Keratinocyte (primary cell): Measurements from ENCODE around the gene MON1A. TPM values are rescaled to one million over a fixed set of nuclear protein-coding genes. Genes with fewer than 3 reads are reported as not detected.

Source experiments
- DNase-seq: peaks from one replicate; pipeline ENCODE4 v3.0.0-alpha.2; 2011; ENCODE audit warnings: low read depth, missing footprints, low spot score
- FAIRE-seq: peaks from 2 replicates; lab custom pipeline; 2011; peaks lifted over from hg19 to GRCh38; lab: Jason Lieb, UNC
- H2AFZ ChIP-seq: 2 replicates; pipeline ENCODE4 v1.6.0; 2012; ENCODE audit warnings: low read length, control low read depth, inconsistent platforms; ENCODE audit not compliant: control insufficient read depth
- H3K27ac ChIP-seq: 2 replicates; pipeline ENCODE4 v1.5.1; 2011; ENCODE audit warnings: low read length; ENCODE audit not compliant: control insufficient read depth, insufficient read depth
- H3K27me3 ChIP-seq: 3 replicates; pipeline ENCODE4 v1.6.0; 2011; ENCODE audit warnings: low read length; ENCODE audit not compliant: control insufficient read depth, insufficient read depth; ENCODE audit errors: extremely low read depth
- H3K36me3 ChIP-seq, 2 experiments: 2 replicates in 1 of 2; 3 replicates in 1 of 2; pipeline ENCODE4 v1.5.1; 2011; ENCODE audit warnings: low read length in 2 of 2, mild to moderate bottlenecking in 1 of 2; ENCODE audit not compliant: control insufficient read depth in 2 of 2, insufficient read depth in 2 of 2; ENCODE audit errors: extremely low read depth in 1 of 2
- H3K4me1 ChIP-seq: 3 replicates; pipeline ENCODE4 v1.5.1; 2011; ENCODE audit warnings: low read length; ENCODE audit not compliant: control insufficient read depth, insufficient read depth; ENCODE audit errors: extremely low read depth
- H3K4me2 ChIP-seq: 3 replicates; pipeline ENCODE4 v1.6.0; 2011; ENCODE audit warnings: low read depth, low read length; ENCODE audit not compliant: control insufficient read depth, insufficient read depth; ENCODE audit errors: extremely low read depth
- H3K4me3 ChIP-seq, 3 experiments: fragments of 200-600 bp in 1 of 3; sonication (generic) in 1 of 3; 2 replicates in 2 of 3; 3 replicates in 1 of 3; pipeline ENCODE4 v1.5.1; 2011 to 2016; ENCODE audit warnings: low read length in 3 of 3, mild to moderate bottlenecking in 3 of 3, control low read depth in 2 of 3, inconsistent platforms in 1 of 3, low read depth in 1 of 3, mixed read lengths in 1 of 3, mixed run types in 1 of 3, moderate library complexity in 1 of 3; ENCODE audit not compliant: control insufficient read depth in 2 of 3, insufficient read depth in 2 of 3; ENCODE audit errors: extremely low read depth in 1 of 3
- H3K79me2 ChIP-seq: 2 replicates; pipeline ENCODE4 v1.6.0; 2012; ENCODE audit warnings: low read length; ENCODE audit not compliant: control insufficient read depth, insufficient read depth
- H3K9ac ChIP-seq: 3 replicates; pipeline ENCODE4 v1.6.0; 2011; ENCODE audit warnings: low read length; ENCODE audit not compliant: control insufficient read depth, insufficient read depth; ENCODE audit errors: extremely low read depth
- H3K9me1 ChIP-seq: 3 replicates; pipeline ENCODE4 v1.6.0; 2011; ENCODE audit warnings: low read length; ENCODE audit not compliant: control insufficient read depth, insufficient read depth; ENCODE audit errors: extremely low read depth
- H3K9me3 ChIP-seq: 2 replicates; pipeline ENCODE4 v1.5.1; 2012; ENCODE audit warnings: low read depth, low read length; ENCODE audit not compliant: control insufficient read depth
- H4K20me1 ChIP-seq: 3 replicates; pipeline ENCODE4 v1.6.0; 2011; ENCODE audit warnings: low read length; ENCODE audit not compliant: control insufficient read depth, insufficient read depth; ENCODE audit errors: extremely low read depth
- EZH2 ChIP-seq: IDR thresholded peaks from one replicate; pipeline ENCODE4 v1.6.1; 2012; ENCODE audit warnings: inconsistent platforms, mild to moderate bottlenecking, low read length, moderate library complexity
- dilution Hi-C: fragments of 300-500 bp; cut with MboI; formaldehyde crosslinking; loops from one replicate; pipeline ENCODE4 v1.7.0; 2020; ENCODE audit warnings: low sequenced_read_pairs; ENCODE audit not compliant: extremely low pct_ligation_motif_present
- polyA plus RNA-seq, 5 experiments: library from polyadenylated mRNA; depleted of rRNA in 3 of 5; stranded (reverse) in 3 of 5; stranded (forward) in 1 of 5; unstranded in 1 of 5; fragments of >200 nt; gene quantifications; 1 replicate in 1 of 5; 2 replicates in 3 of 5; 3 replicates in 1 of 5; pipeline versions ENCODE4 v1.2.1 to v1.2.3, GENCODE V29; 2011 to 2012; ENCODE audit warnings: missing spikeins in 2 of 5, low read depth in 1 of 5, low replicate concordance in 1 of 5
- TF ChIP-seq, protein P1 (sequence below), 3 experiments: IDR thresholded peaks in 1 of 3; conservative IDR thresholded peaks in 1 of 3; optimal IDR thresholded peaks in 1 of 3; 2 replicates in 2 of 3; 3 replicates in 1 of 3; pipeline versions ENCODE3 to v1.5.1; 2011; ENCODE audit warnings: low read length in 3 of 3, mild to moderate bottlenecking in 3 of 3, moderate library complexity in 2 of 3, control low read depth in 1 of 3, inconsistent platforms in 1 of 3; ENCODE audit not compliant: insufficient read depth in 2 of 3; ENCODE audit errors: extremely low read depth in 1 of 3

The MON1A gene
- polyA plus RNA-seq, 1 donor (not counting 4 experiments of a cell fraction or from before 2014, with no cell fraction given) = 10.7 TPM

DNA sequence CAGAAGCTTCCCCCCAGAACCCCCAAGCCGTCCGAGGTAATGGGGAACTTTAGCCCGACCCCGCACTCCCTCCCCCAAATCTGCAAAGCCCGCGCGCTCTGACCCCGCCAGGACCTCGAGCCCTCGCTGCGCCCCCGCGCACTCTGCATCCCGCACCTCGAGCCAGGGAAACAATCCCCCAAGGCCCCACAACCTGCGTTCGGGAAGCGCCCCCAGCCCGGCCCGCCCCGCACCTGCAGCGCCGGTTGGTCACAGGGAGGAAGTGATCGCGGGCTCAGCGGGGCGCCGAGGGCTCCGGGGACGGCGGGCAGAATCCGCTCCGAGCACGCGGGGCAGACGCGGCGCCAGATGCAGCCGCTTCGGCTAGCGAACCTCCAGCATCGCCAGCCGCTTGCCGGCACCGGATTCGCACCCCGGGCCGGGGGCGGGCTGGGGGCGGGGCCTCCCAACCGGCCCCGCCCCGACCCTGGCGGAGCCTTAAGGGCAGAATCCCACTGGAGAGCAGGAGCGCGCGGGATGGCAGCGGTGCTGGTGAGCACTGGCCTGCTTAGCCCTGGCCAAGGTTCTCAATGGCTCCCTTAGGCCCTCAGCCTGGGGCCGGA lies 60.0 kb downstream of the MON1A start, which contains the start of gene CAMKV:
CAMKV (minus strand) TSS at position 382 of the 602 bp plus-strand sequence. CDS start 7,518 bp downstream, outside the sequence.
- Histone ChIP-seq H3K9me3 (no peaks in the 10 kb centered on the region), H3K4me3 (no peak within 1 kb of the TSS), H2AFZ (no peak within 1 kb of the TSS), H3K4me2 (peak within 1 kb of the TSS; percentile 18), H3K27me3 (peaks cover 67% of the 10 kb centered on the region), H3K9me1 (no peaks in the 10 kb centered on the region), H3K79me2 (no peaks in the 10 kb centered on the region), H3K27ac (no peak within 1 kb of the TSS), H3K4me1 (no peaks in the 10 kb centered on the region), H3K36me3 (no peaks in the 10 kb centered on the region), H4K20me1 (peaks cover 4% of the 10 kb centered on the region), H3K9ac (no peak within 1 kb of the TSS)
- TF ChIP-seq, protein P1, sequence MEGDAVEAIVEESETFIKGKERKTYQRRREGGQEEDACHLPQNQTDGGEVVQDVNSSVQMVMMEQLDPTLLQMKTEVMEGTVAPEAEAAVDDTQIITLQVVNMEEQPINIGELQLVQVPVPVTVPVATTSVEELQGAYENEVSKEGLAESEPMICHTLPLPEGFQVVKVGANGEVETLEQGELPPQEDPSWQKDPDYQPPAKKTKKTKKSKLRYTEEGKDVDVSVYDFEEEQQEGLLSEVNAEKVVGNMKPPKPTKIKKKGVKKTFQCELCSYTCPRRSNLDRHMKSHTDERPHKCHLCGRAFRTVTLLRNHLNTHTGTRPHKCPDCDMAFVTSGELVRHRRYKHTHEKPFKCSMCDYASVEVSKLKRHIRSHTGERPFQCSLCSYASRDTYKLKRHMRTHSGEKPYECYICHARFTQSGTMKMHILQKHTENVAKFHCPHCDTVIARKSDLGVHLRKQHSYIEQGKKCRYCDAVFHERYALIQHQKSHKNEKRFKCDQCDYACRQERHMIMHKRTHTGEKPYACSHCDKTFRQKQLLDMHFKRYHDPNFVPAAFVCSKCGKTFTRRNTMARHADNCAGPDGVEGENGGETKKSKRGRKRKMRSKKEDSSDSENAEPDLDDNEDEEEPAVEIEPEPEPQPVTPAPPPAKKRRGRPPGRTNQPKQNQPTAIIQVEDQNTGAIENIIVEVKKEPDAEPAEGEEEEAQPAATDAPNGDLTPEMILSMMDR (optimal IDR thresholded peaks at IDR 0.05 in 1 of 3, IDR thresholded peaks at IDR 0.05 in 1 of 3, conservative IDR thresholded peaks at IDR 0.05 in 1 of 3; ENCODE audit: extremely low read depth in 1 of 3, insufficient read depth in 2 of 3, low read length in 3 of 3) = no peak
- peak; percentile 30 for TF ChIP-seq EZH2
- no peak for DNase-seq
- dilution Hi-C loops = loop anchor here (25.0 kb wide), 2 partner anchors 93 to 132 kb away; no protein-coding TSS in a partner anchor
- FAIRE-seq = no peak

DNA sequence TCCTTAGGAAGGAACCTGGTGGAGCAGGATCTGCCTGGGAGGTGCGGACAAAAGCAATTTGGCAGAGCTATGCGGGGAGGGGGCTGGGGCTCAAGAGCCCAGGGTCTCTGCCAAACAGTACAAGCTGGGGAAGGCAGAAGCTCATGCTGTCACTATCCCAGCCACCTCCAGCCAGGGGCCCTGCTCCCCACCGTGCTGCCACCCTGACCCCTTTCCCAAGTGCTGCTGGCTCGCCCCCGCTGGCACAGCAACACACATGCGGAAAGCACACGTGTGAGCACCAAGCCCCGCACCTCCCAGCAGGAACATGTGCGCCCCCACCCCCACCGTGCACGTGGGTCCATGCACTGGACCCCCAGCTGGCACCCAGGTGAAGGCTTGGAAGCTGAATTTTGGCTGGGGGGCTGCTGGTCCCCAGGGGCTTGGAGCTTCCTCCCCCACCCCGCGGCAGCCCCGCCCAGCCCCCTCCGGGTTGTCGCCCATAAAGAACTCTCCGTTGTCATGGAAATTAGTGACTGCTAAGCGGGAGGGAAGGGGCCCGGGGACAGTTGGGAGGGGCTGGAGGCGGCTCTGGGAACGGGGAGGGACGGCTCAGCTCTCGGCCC lies 60.6 kb downstream of the MON1A start:
- no peaks in the 10 kb centered on the region for H3K79me2 ChIP-seq
- H2AFZ ChIP-seq = no peak overlapping the region
- no peak overlapping the region for H3K27ac ChIP-seq
- H3K4me2 ChIP-seq = peak overlapping the region; percentile 18
- H3K9ac ChIP-seq = no peak overlapping the region
- peaks cover 4% of the 10 kb centered on the region for H4K20me1 ChIP-seq
- DNase-seq (no peak), FAIRE-seq (no peak)
- dilution Hi-C loops = loop anchor here (25.0 kb wide), 2 partner anchors 93 to 132 kb away; no protein-coding TSS in a partner anchor
- no peak overlapping the region for H3K4me3 ChIP-seq
- no peaks in the 10 kb centered on the region for H3K36me3 ChIP-seq
- H3K4me1 ChIP-seq = no peaks in the 10 kb centered on the region
- no peaks in the 10 kb centered on the region for H3K9me3 ChIP-seq
- H3K27me3 ChIP-seq = peaks cover 72% of the 10 kb centered on the region
- H3K9me1 ChIP-seq = no peaks in the 10 kb centered on the region
- TF ChIP-seq, protein P1 (optimal IDR thresholded peaks at IDR 0.05 in 1 of 3, IDR thresholded peaks at IDR 0.05 in 1 of 3, conservative IDR thresholded peaks at IDR 0.05 in 1 of 3; ENCODE audit: extremely low read depth in 1 of 3, insufficient read depth in 2 of 3, low read length in 3 of 3) = no peak
